Embryonic facial prominence (tissue), 1 donor: ENCODE results near the gene KLF16.
"Not testable (repeated sequence)": the region's sequence is repeated elsewhere in the genome, so short reads cannot be mapped to it uniquely, and the experiment has no call there.

Experiments used
- DNase-seq: peaks from one replicate; pipeline ENCODE4 v3.0.0-alpha.2; 2016; ENCODE audit errors: extremely low spot score

KLF16 gene

DNA sequence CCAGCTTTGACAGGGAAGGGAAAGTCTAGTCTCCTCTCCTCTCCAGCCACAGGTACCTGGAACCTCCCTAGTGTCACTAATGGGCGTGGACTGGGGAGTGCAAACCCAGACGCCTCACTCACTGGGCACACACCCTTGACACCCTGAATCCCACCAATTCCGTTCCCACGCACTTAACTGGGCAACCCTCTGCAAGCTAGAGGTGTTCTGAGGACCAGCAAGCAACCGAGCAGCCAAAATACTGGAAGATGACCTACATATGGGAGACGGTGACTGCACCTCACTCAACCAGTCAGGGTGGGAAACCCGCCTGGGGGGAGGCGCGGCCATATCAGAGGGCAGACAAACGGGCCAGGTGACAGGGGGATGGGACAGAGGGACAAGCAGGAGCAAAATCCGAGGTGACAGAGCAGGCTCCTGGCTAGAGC is 20.9 kb upstream of the KLF16 start:
- no peak for DNase-seq

DNA sequence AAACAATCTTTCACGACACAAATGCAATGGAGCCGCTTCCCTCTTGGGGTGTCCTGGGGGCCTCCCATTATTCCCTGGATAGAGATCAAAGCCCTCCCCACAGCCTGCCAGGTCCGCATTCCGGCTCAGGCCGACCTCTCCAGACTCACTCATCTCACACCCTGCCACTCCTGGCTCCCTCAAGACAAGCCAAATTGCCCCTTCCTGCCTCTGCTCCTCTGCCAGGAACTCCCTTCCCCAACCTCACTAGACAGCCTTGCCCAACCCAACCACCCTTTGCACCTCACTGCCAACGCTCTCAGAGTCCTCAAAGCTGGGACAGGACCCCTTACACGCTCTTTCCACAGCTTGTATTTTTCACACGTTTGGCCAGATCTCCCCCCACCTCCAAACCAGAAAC is 20.4 kb upstream of the KLF16 start:
- DNase-seq, result no peak

DNA sequence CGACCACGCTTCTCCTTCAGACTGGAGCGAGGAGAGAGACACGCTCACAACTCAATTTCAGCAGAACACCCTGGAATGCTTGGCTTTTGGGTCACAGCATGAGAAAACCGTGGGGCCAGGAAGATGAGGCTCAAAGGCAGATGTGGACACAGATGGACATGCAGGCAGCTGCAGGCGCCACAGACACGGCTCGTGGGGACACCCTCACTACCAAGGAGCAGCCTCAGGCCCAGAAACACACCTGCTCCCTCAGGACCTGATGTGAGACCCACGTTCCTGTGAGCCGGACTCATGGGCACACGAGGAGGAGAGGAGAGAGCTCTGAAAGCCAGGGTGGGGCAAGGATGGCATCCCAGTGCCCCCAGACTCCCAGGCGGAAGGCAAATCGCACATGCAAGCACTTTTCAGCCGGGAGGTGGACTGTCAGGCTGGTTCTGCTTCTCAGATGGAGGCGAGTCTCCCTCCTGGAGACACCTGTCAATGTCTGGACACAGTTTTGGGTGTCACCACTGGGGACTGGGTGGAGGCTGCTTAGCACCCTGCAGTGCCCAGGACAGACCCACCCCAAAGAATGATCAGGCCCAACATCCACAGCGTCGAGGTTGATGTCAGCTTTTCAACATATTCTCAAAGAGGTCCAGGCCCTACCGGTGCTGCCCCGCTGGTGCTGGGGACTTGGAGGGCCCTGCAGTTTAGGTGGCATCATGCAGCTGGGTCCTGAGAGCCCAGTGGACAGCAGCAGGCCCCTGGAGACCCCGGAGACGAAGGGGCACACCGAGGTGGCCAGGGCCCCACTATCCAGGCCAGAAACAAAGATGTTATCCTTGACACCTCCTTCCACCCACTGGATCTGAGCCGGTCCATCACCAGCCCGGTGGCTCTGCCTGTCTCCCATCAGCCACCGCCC is 19.7 kb upstream of the KLF16 start:
- no peak for DNase-seq

DNA sequence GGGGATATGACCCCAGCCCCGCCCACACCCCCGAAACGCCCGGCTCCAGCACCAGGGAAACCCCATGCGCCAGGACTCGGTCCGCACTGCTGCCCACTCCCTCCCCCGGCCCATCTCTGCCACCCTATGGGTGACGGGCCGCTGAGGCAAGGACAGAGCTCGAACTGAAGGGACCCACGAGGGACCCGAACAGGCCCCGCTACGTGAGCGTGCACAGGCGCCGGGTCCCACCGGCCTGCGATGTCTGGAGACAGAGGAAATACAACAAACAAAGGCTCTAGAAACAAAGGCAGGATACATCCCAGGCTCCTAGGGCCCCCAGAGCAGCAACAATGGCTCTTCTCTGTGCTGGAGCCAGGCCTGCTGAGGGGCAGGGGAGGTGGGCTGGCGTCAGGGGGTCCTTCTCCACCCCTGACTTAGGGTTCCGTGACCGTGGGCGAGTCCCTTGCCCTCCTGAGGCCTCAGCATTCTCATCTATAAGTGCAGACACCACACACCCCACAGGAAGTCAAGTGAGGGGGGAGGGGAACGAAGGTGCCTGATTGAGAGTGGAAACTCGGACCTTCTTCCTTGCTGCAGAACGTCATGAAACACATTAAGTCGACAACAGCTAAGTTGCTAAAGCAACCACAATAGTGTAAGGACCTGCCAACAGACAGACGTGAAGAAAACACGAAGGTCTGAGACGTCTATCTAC is 18.9 kb upstream of the KLF16 start:
- no peak for DNase-seq

DNA sequence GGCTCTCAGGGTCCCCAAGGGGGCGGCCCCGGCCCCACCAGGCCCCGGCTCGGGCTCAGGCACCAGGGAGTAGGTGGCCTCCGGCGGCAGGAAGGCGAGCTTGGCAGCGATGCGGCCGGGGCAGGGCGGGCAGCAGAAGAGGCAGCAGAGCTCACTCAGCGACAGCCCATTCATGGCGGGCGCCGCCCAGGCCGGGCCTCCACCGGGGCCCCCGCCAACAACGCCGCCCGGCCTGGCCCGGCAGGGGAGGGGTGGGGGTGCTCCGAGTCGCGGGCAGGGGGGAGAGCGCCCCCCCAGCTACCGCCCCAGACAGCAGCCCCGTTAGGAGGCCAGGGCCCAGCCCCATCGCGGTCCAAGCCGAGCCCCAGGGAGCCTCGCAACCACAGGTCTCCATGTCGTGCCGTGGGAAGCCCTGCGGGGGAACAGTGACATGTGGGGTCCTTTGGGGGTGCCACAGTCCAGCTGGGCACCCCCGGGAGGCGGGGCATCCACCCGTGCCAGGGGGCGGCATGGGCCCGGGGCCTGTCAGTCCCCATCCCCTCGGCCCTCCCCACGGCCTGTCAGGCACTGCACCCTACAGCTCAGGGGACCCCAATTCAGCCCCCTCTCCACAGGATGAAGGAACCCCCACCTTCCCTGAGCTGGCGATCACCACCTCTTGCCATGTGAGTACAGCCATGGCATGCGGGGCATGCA is 18.2 kb upstream of the KLF16 start:
- DNase-seq, result not testable (repeated sequence)

DNA sequence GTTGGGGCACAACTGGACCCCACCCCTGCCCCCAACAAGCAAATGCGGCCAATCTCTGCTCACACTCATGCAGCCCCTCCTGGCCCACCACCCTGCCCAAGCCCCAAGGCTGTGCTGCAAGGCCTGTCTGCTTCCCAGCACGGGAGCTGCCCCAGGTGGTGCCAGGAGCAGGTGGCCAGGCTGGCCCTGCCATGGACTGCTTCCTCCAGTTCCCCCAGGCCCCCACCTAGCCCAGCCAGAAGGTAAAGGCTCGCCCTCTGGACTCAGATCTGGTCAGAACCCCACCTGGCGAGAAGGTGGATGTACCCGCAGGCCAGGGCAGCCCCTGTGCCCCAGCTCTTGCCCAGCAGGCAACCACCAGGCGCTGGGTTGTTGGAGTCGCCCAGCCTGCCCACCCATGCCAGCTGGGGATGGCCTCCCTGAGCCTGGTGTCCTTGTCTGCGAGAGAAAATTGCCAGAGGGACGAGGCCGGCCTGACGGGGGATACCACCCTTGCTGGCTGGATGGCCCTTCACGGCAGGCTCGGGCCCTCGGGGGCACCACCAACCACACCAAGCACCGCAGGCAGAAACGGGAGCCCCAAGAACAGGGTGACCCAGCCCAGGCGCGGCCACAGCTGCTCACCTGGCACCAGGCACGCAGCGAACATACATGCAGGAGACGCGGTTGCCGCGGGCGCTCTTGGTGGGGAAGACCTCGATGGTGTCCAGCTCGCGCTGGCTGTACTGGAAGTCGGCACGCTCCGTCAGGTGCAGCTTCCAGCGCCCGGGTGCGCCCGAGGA is 17.4 kb upstream of the KLF16 start:
- no peak for DNase-seq

DNA sequence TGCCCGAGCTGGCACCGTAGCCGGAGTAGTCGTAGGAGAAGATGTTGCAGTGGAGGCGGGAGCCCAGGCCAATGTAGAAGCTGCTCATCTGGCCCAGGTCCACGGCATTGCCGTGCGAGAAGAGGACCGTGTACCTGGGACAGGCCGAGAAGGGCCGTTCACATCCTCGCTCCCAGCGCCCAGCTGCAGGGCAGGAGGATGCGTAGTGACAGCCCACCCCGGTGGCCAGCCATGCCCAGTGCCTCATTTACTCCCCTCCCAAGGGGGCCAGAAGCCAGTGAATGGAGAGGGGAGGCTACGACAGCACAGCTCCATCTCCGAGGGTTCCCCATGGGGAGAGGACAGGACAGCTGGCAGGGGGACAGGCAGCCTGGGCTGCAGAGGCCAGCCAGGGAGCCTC is 16.6 kb upstream of the KLF16 start:
- not testable (repeated sequence) for DNase-seq

DNA sequence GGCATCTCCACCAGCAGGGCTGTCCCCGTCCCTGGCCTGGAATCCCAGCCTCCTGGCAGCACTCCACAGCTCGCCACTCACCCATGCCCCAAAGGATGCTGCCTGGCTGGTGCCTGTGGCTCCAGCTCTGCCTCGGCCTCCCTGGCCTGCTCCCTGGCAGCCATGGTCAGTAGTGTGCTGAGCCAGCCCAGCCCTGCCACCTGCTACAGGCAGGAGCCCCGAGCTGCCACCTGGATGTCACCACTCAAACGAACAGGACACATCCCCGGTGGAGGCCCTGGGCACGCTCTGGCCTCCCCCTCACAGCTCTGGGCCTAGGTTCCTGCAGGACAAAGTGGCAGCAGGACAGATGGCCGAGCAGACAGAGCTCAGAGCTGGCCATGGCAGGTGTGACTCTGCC is 15.2 kb upstream of the KLF16 start:
- DNase-seq, result not testable (repeated sequence)

DNA sequence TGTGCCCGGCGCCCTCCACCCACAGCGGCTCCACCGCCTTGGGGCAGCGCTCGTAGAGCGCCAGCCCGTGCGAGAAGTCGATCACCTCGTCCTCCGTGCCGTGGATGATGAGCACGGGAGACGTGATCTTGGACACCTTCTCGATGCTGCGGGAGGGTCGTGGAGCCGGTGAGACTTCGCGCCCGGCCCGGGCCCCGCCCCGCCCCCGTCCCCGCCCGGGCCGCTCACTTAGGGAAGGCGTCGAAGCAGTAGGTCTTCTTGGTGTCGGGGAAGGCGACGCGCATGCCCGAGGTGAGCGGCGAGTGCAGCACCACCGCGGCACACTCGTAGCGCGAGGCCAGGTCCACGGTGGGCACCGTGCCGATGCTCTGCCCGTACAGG is 13.9 kb upstream of the KLF16 start:
- DNase-seq, result not testable (repeated sequence)

DNA sequence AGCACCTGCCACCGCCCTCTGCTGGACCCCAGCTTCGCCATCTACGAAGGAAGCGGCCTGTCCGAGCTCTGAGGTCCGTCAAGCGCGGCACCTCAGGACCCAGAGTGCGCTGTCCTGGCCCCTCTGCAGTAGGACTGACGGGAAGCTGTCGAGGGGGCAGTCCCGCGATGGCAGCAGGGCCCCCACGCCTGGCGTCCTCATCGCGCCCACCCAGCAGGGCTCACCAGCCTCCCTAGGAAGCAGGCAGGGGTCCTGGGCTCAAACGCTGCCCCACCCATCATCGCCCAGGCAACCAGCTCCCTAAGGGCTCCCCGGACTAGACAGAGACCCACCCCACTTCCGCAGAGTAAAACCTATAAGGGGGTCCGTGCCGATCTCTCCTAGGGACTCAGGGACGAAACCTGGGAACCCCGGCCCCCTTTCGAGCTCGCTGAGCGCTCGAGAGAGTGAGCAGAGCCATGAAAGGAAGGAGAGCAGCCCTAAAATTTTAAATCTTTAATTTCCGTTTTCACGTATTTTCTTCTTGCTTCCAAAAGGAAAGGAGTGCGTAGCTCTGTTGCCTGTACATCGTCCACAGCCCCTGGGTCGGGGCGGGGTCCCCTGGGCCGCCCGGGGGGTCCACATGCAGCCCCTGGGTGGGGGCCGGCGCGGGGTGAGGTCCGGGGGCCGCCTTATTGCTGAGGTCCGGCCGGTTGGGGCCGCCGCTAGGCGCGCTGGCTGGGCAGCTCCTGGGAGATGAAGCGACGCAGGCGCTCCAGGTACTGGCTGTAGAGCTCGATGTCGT is 13.3 kb upstream of the KLF16 start:
- not testable (repeated sequence) for DNase-seq

DNA sequence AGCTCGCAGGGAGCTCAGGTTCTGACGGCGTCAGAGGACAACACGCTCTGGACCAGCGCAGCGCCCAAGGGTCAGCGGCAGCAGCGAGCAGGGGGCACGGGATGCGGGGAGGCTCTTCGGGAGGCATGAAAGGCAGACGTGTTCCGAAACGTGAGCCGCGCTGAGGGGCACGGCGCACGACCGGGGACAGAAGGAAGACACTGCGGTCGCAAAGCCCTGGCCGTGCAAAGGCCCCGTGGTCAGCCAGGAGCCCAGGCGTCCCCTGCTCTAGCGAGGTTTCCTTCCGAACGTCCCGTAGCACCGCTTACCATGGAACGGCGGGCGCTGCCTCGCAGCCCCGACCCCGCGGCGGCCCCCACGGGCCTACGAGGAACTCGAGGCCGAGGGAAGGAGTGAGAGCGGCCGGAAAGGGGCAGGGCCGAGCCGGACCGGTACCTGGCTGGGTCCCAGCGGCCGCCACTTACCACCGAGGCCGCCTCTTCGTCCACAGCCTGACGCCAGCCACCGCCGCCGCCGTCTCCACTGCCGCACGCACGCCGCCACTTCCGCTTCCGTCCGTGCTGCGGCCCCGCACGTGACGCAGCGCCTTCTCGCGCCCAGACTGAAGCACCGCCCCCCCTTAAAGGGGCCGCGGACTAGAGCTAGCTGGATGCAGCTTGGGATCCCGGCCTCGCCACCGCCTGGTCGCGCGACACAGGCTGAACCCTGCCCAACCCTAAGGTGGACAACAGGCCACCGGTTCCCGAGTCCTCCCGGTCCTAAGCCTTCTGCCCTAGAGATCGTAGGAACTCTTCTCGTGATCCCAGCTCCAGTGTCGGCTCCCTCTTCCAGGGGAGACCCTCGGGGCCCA is 12.5 kb upstream of the KLF16 start:
- peak; percentile 86 for DNase-seq

DNA sequence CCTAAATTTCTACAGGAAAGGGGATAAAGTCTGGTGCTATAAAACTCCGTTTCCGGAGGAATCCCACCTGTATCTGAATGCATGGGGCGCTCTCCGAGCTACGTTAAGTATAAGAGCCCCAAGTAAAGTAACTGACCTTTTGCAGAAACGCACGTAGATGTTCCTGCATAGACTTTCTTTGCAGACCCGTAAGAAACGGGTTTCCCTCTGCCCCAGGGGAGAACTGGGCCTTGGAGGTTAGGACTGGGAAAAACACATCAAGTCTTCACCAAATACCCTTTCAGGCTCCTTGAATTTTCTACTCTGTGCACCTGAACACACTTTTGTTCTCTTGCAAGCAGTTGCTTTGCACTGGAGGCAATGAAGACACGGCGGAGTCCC is 11.9 kb upstream of the KLF16 start:
- not testable (repeated sequence) for DNase-seq

DNA sequence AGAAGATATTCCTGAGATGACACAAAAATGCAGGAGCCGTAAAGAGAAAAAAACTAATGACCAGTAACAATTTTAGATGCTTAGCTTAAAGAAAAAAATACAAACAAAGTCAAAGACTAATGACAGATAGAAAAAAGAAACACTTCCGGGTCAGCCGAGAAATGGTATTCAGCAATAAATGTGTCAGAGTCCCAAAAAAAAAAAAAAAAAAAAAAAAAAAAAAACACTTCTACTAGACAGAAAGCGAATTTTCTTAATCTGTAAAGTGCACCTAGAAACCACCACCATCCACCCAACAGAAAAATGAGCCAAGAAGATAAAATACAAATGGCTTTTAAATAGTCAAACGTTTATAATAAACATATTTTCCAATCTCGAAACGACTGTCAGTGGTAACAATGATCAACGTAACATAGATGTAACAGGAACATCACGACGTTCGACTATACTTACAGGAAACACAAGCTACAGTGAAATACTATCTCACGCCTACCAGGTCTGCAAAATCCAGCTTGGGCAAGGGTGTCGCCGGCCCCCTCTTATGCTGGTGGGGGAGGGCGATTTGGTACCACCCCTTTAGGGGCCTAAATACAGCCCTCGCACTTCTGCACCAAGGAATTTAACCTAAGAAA is 11.3 kb upstream of the KLF16 start:
- DNase-seq, result no peak

DNA sequence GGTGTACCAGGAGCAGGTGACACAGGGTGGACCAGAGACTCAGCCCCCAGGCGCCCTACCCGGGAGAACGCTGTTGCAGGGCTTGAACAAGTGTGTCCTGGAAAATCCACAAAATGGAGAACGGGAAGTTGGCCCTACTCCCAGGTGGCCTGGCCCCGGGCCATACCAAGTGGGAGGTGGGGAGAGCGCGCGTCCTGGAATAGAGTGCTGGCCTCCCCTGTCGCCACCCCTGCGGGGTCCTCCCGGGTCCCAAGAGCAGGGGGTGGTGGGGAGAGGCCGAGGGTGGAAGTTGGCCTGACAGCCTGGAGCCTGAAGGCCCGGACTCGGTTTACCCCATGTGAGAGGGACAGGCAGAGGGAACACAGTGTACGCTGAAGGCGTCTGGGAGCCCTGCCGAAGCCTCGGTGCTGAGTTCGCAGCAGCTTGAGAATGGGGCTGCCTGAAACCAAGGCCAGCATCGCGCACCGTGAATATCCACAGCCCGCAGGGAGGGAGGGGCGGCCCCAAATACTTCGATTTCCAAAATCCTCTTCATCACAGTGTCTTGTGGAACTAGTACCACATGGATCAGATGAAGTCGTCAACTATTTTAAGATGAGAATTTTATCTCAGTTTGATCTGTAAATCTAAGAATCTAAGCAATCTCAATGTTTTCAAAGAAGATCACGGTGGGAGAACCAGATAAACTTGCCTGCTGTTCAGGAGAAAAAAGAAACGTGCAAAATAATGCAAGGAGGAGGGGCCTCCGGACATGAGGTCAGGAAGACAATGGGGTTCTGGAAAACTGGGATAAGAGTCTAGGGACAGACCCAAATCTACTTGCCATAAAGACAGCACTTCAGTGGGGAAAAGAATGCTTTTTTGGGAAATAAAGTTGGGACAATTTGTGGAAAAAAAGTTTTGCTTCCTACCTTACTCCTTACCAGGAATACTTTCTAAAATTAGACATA is 10.4 kb upstream of the KLF16 start:
- DNase-seq, result no peak

DNA sequence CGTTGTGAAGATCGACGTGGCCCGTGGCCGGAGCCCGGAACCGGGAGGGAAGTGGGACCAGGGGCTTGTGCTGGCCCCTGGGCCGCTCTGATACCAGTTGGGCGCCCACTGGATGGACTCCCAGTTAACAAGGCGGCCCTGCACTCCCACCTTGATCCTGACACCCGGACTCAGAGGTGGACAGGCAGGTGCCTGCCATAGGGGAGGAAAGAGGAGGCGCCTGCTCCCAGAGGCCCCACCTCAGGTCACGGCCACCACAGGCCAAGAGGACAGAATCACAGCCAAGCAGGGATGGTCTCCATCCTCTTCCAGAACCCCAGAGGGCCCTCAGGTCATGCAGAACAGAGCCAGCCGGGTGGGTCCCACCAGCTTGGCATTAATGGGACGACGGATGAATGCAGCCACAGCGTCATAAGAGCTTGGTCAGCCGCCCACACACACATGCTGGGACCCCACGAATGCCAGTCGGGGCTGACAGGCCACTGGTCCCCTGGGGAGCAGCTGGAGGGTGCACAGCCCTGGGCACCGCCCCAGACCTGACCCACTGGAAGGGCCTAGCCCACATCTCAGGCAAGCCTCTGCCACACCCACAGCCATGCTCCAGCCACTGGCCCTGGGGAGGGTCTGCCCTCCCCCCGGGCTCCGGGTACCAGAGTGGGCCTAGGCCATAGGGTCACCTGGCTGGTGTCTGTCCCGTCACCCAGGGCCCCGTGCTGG is 9.6 kb upstream of the KLF16 start:
- no peak for DNase-seq

DNA sequence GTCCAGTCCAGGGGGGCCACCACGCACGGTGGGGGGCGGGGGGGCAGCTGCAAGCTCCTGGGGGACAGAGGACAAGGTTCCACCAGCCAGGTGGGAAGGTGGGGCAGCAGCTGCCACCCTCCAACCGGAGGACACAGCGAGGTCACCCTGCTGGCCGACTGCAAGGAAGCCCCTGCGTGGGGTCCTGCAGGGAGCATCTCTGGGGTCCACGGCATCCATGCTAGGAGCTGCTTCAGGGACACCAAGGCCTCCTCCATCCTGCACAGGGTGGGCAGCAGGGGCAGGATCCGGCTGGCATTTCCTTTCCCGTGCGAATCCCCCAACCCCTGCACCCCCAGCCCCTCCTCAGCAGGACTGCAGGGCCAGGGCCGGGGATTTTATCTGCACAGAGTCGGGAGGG is 8.3 kb upstream of the KLF16 start:
- no peak for DNase-seq

DNA sequence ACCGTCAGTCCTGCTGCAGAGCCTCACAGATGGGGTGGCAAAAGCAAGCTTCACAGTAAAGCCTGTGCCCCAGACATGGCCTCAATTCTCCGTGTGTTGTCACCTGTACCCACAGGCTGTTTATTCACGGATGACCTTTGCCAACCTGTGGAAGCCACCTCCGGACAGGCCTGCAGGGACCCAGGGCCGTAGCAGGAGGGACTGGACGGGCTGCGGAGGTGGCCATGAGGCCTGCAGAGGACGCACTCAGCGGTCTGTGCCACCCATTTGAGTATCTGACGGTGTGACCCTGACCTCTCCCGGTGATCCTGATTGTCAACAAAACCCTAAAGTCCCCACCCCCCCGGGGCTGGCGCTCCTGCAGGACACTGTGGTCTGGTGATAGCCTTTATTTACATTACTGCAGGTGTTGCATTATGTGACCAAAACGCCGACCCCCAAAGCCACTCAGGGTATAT is 7.8 kb upstream of the KLF16 start:
- no peak for DNase-seq

DNA sequence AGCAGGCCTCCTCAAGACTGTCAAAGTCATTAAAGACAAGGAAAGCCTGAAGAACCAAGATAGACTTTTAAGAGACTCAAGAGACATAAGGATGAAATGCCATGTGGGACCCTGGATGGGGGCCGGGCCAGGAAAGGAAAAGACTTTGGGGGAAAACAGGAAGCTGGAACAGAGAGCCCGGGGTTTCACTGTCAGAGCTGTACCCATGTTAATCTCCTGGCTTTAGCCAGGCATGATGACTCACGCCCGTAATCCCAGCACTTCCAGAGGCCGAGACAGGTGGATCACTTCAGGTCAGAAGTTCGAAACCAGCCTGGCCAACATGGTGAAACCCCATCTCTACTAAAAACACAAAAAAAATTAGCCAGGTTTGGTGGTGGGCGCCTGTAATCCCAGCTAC is 5.6 kb upstream of the KLF16 start:
- DNase-seq, result no peak
